ENCODE measurements around the gene DOK5.

DOK5 gene

DNA sequence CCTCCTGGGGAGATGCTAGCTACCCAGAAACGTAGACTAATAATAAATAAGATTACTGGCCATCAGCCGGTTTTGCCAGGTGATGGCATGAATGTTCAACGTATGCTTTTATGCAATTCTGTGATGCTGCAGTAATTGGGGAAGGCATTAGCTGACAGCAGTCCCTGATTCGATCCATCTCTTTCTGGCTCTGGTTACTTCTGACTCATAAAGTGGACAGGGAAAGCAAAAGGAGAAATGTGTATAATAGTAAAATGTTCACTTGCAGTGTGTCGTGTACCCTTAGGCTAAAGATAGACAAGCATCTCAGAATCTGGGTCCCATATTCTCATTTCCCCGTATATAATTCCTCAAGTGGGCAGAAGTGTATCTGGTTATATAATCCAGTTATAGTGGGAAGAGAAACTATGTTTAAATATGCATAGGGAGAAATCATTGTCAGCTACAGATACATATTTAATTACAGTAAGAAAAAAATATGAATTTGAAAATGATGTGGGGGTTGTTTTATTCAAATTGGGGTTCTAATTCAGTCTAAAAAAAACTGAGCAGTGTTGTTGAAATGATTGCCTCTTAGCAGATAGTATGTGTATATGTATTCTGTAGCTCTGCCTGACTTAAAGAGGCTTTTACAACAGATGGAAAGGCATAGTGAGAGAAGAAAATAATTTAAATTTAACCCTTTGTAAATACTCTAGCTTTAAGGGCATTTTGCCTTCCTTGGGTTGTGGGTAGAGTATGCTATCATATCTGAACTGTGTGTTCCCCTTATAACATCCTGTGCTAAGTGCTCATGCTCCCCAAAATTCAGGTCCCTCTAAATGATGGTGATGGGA, 40.6 kb downstream of the DOK5 start:
- DNase-seq: no peak

DNA sequence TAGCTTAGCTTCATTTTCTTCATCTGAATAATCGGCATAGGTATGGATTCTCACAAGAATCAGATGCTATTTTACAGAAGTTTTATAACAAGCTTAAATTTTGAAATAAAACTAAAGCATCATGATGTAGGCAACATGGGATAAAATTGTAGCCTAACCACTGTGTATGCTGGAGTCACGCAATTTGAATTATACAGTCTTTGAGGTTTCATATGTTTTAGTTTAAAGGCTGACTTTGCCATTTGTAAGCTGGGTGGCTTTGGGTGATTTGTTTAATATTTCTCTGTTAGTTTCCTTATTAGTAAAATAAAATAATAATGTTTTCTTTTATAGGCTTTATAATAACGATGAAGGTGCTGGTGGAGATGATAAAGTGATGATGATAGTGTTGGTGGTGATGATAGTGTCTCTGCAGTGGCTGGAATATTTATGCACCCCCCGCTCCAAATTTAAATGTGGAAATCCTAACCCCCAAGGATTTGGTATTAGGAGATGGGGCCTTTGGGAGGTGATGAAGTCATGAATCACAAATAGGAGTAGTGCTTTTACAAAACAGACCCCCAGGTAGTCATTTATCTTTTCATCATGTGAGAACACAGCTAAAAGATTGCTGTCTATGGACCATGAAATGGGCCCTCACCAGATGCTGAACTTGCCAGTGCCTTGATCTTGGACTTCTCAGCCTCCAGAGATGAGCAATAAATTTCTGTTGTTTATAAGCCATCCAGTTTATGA, 42.0 kb downstream of the DOK5 start:
- no peak for DNase-seq

DNA sequence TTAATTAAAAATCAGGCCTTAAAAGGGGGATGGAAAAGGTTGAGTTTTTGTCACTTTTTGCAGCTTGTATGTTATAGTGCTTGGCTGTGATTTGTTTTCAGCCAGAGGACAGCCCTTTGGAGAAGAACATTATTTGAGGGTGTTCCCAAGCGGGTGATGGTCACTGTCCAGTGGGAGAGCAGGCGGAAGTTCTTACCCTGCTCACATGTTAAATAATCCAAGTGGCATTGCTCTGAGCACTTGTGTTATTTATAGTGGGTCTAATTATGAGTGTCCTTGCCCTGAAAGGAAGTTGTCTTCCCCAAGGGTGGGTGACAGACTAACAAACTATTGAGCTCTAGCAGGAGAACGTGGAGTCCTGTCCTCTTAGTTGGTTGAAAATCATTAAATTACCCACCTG, 49.5 kb downstream of the DOK5 start:
- no peak for DNase-seq

DNA sequence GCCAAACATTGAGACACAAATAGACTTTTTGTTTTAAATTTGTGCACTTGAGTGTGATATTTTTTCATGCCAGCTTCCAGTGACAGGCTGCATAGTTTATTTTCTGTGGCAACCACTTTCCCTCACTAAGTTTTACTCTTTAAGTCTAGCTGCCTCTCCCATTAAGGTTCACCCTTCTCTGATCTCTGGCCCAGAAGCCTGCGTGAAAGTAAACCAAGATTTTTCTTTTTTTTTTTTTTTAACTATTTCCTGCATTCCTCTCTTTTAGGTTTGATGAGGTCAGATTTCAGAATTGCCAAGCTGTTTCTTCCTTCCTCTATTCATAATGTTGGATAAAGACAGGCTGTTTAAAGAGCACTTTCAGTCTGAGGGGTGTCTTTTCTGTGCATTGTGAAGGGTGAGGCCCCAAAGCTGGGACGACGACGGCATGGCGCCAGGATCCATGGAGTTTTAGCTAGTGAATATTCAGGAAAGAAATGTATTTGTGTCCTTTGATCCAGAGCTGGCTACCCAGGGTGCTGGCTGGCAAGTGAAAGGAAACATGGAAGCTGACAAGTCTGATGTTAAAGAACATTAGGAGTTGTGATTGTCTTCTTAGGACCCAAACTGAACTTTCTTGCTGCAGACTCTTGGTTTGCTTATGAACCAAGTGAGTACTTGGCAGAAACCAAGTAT, 50.7 kb downstream of the DOK5 start:
- DNase-seq: no peak

DNA sequence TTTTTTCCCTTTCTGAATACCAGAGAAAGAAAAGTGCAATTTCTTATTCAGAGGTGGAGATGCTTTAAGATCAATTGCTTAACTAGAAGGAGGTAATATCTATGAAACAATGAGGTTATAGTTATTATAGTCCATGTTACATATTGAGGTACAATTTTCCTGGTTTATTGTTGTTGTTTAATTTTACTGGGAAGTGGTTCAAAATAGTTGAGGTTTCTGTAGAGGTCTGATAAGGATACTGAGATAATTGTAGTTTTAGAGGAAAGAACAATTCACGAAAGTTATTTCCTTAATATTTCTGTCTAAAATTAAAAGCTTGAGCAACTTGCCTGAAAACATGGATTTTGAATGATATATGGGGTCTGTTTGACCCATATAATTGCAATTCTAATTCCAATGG, 51.4 kb downstream of the DOK5 start:
- no peak for DNase-seq

DNA sequence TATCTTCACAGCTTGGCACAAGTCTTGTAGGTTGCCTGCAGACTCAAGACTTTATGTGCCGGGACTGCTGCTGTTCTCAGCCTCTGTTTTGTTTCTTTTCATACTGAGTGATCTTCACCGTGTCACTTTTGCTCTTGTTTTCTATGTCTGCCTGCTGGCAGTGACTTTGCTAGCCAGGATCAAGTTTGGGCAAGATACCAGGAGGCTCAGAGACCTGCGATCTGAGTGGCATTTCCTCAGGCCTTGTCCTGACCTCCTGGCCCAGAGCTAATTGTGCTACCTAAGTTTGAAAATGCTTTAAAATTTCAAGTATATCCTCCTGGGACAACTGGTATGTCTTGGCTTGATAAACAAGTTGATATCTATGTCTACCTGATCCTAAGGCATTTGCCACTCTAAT, 57.2 kb downstream of the DOK5 start:
- DNase-seq: no peak

DNA sequence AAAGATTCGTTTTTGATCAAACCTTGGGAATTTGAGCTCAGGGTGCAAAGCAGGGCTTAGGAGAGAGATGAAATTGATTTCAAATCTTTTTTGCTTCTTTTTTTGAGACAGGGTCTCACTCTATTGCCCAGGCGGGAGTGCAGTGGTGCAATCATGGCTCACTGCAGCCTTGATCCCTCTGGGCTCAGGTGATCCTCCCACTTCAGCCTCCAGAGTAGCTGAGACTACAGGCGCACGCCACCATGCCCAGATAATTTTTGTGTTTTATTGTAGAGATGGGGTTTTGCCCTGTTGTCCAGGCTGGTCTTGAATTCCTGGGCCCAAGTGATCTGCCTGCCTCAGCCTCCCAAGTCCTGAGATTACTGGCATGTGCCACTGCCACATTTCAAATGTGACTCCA, 58.7 kb downstream of the DOK5 start:
- no peak for DNase-seq

DNA sequence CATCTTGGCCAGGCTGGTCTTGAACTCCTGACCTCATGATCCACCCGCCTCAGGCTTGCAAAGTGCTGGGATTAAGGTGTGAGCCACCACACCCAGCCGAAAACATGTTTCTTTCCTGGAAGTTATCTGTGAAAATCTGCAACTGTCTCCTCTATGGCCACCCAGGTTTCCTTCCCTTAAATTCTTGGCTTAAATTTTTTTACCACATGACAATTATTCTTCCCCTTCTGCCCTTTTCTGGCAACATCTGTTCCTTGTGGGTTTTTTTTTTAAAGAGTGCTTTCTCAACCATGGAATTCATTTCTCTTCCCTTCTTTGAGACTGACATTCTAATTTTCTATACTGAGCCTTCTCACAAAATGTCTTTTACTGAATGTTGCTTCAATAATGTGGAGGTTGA, 59.6 kb downstream of the DOK5 start:
- no peak for DNase-seq

DNA sequence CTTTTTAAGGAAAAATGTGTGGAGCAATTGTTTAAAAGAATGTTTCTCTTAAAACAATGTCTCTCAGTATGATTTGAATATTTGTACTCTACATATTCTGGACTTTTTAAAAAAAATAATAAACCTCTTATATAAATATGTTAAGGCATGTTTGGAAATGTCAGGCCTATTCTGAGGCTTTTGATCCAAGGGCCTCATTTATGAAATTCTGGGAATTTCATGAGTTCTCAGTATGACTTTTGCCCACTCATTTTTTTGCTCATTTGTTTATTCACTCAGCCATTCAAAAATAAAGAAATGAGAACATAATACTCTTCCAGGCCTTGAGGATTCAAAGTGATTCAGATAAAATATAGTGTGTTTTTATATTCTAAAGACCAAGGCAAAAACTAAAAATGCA, 60.4 kb downstream of the DOK5 start:
- no peak for DNase-seq

DNA sequence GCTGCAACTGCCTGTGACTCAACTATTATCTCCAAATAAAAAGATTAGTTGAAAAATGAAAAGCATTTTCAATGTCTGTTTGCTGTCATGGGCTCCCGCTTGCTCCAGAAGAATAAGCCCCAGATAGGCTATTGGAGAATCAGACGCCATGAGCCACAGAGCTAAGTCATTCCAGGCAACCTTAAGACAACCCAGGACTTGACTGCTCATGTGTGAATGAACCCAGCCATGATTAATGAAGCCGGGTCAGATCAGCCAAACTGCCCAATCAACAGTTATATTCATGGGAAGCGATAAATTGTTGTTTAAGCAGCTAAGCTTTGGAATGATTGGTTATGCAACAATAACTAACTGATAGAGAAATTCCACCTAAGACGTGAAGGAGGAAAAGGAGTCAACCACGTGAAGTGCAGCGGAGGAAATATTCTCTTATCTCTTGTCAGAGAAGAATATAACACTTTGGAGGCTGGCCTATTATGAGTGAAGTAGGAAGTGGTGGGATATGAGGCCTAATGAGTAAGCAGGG, 64.2 kb downstream of the DOK5 start:
- no peak for DNase-seq

DNA sequence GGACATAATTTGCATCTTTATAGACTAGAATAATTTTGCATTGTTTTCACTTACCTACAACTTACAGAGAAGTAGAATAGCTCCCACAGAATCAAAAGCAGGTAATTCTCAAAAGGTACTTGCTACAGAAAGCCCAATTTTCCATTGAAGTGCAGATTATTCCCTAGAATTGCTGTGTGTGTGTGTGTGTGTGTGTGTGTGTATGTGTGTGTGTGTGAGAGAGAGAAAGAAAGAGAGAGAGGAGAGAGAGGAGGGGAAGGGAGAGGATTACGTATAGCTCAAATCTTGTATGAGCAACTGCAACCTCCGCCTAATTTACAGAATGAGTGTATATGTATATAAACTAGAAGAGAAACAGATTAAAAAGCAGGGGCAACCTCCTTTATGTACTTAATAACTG, 68.0 kb downstream of the DOK5 start:
- no peak for DNase-seq

DNA sequence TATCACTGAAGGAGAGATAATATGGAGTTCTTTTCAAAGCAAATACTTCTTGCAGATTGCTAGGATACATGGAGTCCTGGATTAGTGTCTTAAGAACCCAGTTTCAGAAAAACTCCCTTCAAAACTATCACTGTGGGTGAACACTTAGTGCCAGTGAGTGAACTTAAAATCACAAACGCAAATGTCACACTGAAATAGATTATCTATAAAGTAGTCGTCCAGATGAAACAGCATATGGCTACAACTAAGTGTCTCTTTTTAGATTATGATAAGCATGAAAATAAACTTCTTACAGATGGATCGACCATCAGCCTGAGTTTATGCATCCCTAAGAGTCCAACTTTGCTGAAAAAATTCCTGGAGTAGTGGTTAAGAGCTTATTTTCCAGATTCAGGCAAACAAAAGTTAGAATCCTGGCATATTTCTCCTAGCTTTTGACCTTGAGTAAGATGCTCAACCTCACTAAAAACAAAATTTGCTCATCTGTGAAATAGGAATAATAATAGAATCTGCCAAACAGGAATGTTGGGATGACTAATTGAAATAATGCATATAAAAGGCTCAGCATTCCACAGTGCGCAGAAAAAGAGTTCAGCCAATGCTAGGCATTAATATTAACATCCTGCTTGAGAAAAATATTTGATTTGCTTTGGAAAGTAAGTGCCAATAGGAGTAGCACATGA, 70.4 kb downstream of the DOK5 start:
- no peak for DNase-seq

DNA sequence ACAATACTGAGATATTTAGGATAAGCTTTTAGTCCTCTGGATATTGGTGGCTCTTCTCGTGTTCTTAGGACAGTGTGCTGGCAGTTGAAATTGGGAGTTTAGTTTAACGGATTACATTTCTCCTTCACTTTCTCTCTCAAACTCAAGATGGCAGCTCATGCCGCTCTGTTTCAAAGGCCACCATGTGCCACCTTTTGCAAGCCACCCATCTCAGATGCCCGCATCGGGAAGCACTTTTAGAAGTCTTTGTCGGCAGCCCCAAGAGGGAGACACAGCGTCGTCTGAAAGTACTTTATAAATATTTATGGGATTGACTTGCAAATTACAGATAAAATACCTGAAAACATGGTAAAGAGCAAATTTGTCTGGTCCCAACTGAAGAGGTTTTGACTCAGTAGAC, 73.5 kb downstream of the DOK5 start:
- no peak for DNase-seq

DNA sequence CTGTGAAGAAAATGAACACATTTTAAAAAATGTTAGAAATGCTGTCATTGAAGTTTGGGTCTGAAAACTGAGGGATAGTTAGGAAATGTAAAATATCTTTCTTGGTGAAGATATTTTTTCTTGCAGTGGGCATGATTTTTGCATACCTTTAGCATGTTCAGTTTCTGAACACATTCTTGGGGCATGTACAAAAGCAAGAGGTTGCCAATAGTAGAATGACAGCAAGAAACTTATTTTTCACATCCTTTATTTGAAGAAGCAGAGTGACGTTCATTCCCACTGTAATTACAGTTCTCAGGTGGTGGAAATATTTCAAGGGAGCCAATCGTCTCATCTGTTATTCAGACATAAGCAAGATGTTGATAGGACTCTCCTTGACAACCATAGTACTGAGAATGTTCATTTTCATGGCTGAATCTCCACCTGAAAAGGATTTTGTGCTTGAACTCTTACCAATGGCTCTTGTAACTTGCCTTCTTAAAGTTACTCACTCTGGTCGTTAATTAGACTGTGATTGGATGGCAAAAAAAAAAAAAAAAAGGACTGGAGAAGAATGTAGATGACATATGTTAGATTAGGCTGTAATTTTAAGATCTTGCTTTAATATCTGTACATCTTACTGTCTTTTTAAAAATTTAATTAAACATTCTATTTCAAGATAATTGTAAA, 74.4 kb downstream of the DOK5 start:
- no peak for DNase-seq

DNA sequence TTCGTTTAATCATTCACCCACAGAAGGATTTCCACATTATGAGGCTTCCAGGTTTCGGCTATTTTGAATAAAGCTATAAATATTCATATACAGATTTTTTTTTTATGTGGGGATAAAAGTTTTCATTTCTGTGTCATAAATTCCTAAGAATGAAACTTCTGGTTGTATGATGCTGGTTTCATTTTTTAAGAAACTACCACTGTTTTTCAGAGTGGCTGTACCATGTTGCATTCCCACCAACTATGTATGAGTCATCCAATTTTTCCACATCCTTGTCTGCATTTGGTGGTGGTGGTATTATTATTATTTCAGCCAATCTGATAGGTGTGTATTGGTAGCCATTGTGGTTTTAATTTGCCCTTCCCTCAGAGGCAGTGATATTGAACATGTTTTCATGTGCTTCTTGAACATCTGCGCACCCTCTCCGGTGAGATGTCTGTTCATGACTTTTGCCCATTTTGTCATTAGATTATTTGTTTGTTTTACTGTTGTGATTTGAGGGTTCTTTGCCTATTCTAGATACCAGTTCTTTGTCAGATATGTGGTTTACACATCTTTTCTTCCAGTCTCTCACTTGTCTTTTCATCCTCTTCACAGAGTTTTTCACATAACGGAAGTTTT, 75.5 kb downstream of the DOK5 start:
- no peak for DNase-seq

DNA sequence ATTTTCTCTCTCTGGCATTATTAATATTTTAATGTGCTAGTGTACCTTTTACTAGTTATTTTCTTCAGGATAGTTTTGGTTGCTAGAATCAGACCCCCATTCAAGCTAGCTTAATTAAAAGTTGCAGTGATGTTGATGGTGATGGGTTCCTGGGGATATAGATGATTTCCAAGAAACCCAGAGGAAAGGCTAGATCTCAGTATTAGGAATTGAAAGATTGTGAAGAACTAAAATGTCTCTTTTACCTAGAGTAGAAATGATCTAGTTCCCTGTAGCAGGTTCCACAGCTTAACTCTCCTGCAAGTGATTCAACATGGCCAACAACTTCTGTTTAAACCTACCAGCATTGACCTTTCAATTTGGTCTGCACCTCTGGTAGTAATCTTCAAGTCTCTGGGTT, 78.6 kb downstream of the DOK5 start:
- no peak for DNase-seq

DNA sequence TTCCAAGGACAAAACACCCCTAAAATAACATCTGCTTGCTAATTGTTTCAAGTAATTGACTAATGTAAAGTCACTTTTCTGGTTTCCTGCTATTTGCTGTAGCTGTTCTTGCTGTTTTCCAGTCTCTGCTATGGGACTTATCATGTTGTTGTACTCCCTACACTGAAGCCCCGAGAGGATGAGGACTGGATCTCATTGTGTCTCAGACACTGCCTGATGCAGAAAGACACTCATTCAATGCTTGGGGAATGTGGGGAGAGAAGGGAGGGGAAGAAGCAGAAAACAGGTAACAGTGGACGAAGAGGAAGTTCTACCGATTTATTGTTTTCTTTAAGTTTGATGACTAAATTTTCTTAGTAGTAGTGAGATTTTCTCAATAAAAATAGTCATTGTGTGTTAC, 79.8 kb downstream of the DOK5 start:
- DNase-seq: no peak

DNA sequence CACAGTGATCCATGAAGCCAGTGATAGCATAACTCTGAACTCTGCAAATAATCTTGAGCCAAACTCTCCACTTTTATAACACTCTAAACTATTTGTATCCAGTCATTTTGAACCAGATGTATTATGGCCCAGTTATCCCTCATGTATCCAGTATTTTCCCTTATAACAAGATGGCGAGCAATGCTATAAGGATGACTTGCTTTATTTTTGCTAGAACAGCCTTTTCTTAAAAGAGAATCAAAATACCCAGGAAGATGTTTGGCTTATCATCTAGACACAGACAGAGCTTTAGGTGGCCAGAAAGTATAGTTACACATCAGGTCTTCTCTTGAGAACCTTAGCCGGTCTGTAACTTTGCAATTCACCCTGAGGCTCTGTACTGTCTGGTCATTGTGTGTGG, 81.0 kb downstream of the DOK5 start:
- no peak for DNase-seq

DNA sequence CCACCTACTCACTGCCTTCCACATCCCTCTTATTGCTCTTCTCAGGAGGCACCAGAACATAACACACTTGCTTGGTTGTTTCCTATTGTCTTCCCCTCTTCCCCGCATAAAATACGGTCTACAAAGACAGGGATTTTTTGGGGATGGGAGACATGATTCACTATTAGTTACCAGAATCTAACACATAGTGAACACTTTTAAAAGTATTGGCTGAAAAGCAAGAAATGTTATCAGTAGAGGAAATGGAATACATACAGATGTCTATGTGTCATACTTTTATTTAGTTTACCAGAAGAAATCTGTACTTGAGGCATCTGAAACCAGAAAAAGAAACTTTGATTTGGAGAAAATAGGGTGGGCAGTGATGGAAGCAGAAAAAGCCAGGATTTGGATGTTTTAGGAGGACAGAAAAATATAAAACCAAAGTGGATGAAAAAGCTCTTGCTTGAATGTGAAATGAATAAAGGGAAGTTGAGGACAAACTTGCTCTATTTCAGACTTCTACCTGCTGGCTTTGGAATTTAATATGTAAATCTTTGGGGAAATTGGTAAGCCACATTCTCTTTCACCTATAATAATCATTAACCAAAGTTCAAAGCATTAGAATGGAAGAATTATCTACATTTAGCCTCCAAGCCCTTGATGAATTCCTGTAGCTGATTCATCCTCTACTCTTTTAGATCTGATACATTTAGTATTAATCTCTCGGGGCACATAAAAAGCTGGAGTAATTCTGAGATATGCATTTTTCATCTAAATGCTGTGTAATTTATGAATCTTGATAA, 82.6 kb downstream of the DOK5 start:
- DNase-seq: no peak

DNA sequence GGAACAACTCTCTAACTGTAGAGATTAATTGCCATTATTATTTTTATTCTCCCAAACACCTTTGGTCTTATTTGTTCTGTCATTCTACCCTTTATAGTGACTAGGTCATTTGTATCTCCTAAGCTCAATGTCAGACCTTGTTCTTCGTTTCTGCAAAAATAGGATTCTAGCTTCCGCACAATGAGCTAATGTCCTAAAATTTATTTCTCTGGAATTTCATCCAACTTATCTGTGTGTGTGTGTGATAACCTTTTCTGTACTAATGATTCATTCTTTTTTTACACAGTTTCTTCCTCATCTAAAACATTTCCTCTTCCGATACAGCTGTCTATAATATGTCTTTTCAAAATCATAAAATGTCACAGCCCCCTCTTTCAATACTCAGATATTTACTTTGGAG, 84.5 kb downstream of the DOK5 start:
- no peak for DNase-seq

DNA sequence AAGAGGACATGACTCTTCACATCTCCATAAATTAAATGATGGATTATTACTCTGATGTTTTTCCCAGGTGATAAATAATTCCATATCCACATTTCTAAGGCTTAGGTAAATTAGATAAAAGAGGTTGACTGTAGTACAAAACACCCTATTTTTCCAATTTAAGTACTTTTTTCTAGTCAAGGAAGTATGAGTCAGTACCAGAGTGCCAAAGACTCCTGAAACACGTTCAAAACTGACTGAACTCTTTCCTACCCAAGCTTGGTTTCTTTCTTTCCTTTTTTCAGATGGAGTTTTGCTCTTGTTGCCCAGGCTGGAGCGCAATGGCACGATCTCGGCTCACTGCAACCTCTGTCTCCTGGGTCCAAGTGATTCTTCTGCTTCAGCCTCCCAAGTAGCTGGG, 85.0 kb downstream of the DOK5 start:
- no peak for DNase-seq

Data from SHP77 (cell line).